Stimulated activated CD8-positive, alpha-beta memory T cell treated with anti-CD3 and anti-CD28 coated beads, Interleukin-12 subunit alpha, Interleukin-12 subunit beta, amount 100 ng/mL, for 4 hours (primary cell): ENCODE results near the gene ATP6V0E2.
"Not testable (repeated sequence)": the region's sequence is repeated elsewhere in the genome, so short reads cannot be mapped to it uniquely, and the experiment has no call there.

ENCODE experiments used
- DNase-seq: peaks from one replicate; pipeline ENCODE4 v3.0.0-alpha.2; 2020; ENCODE audit warnings: low read depth

ATP6V0E2 gene

DNA sequence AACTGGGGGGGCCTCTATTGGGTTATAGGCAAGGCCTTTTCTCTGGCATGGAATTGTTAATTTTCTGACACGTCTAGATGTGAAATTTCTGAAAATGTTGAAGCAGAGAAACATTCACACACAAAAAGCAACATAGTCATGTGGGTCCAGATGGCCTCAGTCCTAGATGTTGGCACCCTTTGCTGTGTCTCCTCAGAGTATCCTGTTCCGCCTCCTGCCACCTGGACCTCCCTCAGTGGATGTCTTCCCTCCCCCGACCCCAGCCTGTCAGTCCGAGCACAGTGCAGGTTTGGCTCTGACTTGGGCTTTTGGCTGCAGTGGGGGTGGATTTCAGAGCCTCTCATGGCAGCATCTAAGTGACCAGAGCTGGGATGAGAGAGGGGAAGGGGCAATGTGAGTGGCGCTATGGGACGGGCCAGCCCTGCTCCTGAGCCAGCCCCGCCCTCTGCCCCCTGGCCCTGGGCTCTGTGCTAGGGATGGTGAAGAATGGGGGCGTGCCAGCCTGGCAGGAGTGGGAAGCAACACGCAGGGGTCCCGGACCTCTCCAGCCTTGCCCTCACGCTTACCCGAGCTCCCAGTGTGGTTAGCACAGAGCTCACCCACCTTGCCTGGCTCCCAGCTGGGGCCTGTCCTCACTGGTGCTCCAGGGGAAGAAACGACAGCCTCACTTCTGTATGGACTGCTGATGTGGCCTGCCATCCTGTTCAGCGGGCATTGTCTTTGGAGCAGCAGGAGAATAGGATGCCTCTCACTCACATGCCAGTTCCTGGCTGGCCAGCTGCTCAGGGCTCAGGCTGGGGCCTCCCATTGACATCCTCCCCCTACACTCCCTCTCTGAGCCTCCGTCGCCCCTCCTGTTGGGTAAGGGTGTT lies 6.2 kb downstream of the ATP6V0E2 start:
- DNase-seq: no peak

DNA sequence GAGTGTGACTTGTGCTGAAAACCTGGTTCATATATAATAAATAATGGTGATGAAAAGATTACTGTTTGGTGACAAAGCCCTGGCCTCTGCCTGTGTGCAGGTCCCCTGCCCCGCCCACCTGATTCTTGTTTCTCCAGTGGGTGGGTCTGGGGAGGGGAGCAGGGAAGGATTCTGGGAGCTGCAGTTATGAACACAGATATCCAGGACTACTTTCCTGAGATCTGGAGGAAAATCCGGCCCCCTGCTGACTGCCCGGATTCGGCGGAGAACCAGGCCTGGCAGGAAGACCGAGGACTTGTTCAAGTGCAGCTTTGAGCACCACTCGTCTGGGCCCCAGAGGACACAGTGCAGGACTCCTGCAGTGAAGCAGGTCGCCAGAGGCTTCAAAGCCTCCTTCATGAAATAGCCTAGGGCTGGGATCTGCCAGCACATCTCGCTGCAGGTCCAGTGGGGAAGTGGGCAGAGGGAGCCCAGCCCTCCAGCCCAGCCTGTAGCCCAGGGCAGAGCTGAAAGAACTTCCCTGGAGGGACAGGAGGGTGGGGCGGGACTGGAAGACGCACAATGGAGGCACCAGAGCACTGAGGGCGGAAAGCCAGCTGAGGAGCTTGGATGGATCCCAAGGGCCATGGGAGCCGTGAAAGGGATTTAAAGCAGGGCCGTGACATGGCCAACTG lies 7.0 kb downstream of the ATP6V0E2 start:
- DNase-seq: no peak

DNA sequence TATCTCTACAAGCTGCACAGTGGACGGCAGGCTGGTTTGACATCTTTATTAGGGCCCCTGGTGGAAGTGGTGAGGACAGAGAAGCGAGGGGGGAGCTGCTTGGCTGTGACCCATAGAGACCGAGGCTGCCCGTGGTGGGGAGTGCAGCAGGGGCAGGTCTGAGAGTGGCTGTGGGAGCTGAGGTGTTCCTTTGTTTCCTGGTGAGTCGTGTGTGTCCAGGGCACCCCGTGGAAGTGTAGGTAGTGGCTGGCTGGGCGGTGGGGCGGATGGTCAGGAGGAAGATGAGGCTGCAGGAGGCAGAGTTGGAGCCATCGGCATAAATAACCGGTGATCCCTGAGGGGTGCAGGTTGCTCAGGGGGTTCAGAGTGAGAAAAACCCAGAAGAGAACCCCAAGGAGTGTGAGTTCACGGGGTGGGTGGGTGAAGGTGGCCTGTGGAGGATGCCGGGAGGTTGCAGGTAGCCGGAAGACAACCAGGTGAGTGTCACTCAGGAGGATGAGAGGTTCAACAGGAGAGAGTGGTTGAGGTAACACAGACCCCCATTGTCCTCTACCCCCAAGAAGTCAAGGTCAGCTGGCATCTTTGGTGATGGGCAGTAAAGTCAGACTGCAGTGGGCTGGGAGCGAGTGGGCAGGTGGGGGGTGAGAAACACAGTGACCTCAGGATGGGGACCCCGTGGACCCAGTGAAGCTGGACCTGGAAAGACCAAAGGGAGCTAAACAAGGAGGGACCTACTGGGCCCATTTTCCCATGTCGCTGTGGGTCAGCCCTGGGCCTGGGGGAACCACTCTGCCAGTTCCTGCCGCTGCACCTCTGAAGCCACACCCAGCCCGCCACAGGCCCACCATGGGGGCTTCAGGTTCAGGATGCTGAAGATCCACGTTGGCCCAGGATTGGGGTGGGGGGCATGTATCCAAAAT lies 7.8 kb downstream of the ATP6V0E2 start:
- DNase-seq: no peak

DNA sequence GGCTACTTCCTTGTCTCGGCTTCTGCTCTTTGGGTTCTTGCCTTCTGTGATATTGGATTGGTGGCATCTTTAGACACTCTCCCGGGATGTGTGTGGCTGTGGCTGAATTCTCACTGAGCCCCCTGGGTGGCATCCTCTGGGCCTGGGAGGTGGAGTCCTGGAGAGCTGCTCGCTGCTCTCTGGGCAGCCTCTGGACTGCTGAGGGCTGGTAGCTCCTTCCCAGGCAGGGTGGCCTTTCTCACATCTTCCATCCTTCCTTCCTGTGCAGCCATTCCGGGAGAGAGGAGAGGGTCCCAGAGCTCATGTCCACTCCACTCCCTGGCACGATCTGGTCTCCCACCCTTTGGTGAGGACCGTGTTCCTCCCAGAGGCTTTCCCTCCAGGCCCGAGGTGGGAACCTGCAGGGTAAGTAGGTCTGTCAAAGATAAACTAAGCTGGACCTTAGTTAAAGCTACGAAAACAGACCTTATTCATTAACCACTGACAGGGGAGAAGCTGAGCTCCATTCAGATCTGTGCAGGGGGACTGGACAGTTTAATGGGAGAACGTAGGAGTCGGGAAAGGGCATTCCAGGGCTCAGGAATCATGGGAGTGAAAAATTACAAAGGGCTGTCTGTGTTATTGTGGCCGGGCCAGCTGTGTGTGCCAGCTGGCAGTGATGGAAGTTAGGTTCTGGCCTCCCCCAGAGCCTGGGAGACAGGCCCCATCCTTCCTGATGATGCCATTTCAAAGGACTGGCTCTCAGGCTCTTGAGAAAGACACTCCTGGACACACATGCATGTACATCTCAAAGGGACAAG lies 8.7 kb downstream of the ATP6V0E2 start:
- DNase-seq: no peak

GRCh38 chr7:149883048-149883438 lies 9.3 kb downstream of the ATP6V0E2 start:
- no peak for DNase-seq

GRCh38 chr7:149883452-149883861 lies 9.7 kb downstream of the ATP6V0E2 start:
- DNase-seq: no peak

DNA sequence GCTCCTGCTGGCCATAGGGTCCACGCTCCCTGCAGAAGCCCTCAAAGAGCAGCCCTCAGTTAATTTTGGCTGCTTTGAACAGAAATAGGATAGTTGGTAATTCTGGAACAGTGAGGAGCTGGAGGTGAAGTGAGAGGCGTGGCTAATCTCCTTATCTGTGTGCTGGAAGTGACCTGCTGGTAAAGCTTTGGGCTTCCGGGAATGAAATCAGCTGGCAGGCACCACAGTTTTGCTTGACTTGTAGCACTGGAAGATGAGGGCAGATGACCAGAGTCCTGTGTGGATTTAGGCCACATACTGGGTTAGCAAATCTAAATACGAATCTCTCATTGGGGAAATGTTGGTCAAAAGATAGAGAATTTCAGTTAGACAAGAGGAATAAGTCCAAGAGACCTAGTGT lies 10.2 kb downstream of the ATP6V0E2 start:
- no peak for DNase-seq

GRCh38 chr7:149884541-149884940 lies 10.8 kb downstream of the ATP6V0E2 start:
- no peak for DNase-seq

DNA sequence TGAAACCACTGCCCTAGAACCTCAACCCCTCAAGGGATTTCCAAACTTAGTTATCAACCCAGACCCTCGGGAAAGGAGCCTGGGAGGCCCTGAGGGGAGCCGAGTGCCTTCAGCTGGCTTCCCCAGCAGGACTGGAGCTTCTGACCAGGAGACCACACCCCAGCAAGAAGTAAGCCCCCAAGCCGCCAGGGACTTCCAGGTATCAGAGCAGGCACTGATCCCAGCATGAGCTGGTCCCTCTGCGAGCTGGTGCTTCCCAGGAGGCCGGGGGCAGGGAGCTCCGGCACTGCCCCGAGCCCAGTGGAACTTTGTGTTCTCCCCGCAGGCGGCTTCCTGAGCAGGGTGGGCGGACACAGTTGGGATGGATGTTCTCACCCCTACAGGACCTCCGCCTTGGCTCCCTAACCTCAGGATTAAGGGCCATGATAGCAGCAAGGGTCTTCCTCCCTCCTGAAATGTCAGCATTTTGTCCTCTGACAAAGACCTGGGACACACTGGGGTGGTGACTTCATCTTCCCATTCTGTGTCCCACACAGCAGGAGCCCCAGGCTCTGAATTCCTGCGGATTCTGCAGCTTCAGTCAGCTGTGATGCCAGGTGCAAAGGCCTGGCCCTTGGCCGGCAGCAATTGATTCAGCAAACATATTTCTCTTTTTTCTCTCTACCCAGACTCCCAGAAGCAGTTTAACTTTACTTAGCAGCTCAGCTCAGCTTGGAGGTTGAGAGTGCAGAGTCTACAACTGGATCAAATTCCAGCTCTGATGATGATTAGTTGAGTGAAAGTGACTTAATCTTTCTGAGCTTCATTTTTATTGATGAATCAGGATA lies 11.6 kb downstream of the ATP6V0E2 start:
- DNase-seq: no peak

- DNase-seq: no peak
Measured at GRCh38 chr7:149886018-149886415, 12.2 kb downstream of the ATP6V0E2 start.

DNA sequence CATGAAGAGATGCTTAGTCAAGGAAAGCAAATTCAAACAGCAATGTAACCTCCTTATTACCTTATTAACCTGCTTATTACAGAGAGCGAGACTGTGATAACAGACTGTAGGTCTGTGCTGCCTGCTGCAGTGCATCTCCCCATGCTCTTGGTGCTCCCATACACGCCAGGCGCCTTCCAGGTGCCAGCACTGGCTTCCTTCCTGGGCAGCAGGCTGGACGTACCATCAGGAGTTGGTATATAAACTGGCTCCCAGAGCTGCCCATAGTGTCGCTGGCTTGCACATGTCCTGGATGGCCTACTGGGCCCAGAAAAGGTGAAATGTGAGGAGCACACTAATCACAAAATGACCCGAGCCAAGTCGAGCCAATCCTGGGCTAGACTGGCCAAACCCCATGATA lies 13.5 kb downstream of the ATP6V0E2 start:
- no peak for DNase-seq

- DNase-seq: not testable (repeated sequence)
Measured at GRCh38 chr7:149890715-149891114, 16.9 kb downstream of the ATP6V0E2 start.

DNA sequence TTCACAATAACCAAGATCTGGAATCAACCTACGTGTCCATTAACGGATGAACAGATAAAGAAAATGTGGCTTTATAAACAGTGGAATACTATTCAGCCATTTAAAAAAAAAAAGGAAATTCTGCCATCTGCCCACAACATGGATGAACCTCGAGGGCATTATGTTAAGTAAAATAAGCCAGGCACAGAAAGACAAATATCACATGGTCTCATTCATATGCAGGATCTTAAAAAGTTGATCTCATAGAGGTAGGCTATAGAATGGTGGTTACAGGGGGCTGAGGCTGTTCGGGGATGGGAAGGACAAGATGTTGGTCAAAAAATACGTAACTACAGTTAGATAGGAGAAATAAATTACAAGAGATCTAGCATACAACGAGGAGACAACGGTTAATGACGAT lies 21.2 kb downstream of the ATP6V0E2 start:
- DNase-seq: not testable (repeated sequence)

GRCh38 chr7:149907776-149908376 lies 34.1 kb downstream of the ATP6V0E2 start:
- not testable (repeated sequence) for DNase-seq

DNA sequence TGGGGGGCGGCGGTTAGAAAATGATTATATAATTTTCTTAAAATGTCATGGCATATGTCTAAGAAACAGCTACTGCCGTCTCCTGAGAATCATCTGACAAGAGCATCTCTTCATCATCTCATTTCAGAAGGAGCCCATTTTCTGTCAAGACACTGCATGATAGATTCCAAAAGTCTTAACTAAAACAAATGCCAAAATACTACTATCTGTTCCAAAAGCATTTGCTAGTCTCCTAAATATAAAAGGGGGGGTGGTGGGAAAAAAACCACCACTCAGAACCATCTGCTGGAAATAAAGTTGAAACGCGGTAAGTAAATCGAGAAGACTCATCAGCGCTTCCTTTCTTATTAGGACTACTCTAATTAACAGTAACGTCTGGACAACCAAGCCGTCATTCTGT lies 36.5 kb downstream of the ATP6V0E2 start:
- not testable (repeated sequence) for DNase-seq

DNA sequence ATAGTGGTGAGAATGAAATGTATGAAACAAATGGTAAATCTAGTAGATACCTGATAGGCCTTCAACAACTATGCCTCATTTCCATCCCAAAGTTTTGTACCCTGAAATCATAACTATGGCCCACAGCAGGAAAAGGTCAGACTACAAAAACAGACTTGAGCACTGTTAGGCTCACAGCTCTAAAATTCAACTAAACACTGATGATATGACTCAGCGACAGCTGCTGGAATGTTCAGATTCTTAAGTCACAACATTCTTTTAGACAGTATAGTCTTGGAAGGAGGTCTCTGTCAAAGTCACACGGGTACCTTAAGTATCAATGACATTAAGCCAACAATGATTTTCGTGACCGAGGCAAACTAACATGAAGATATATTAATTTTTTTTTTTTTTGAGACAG lies 38.4 kb downstream of the ATP6V0E2 start:
- not testable (repeated sequence) for DNase-seq

GRCh38 chr7:149926414-149926813 lies 52.6 kb downstream of the ATP6V0E2 start:
- not testable (repeated sequence) for DNase-seq
